Sigmoid colon (tissue), 7 donors: Measurements from ENCODE around the gene CRACR2B. TPM values are rescaled to one million over a fixed set of nuclear protein-coding genes. Genes with fewer than 3 reads are reported as not detected.

Experiments
- DNase-seq: peaks from one replicate; pipeline ENCODE4 v3.0.0-alpha.2; 2019
- H3K27ac ChIP-seq, 4 donors: fragments of 200-600 bp; sonication (generic); one replicate each; pipeline ENCODE4 v1.5.1; 2016 to 2019; ENCODE audit warnings: mild to moderate bottlenecking in 1 of 4
- H3K27me3 ChIP-seq, 3 donors: fragments of 200-600 bp; sonication (generic); one replicate each; pipeline ENCODE4 v1.5.1; 2019; ENCODE audit warnings: mild to moderate bottlenecking in 1 of 3
- H3K36me3 ChIP-seq, 4 donors: fragments of 200-600 bp; sonication (generic); one replicate each; pipeline ENCODE4 v1.5.1; 2016 to 2019
- H3K4me1 ChIP-seq, 4 donors: fragments of 200-600 bp; sonication (generic); one replicate each; pipeline ENCODE4 v1.5.1; 2017 to 2019
- H3K4me3 ChIP-seq, 4 donors: fragments of 200-600 bp; sonication (generic); one replicate each; pipeline ENCODE4 v1.5.1; 2017 to 2019; ENCODE audit warnings: mild to moderate bottlenecking in 2 of 4, moderate library complexity in 1 of 4
- H3K9me3 ChIP-seq, 4 donors: fragments of 200-600 bp in 3 of 4; sonication (generic) in 3 of 4; one replicate each; pipeline versions ENCODE4 v1.5.1 to v1.6.1; 2013 to 2019
- CTCF ChIP-seq, 4 experiments: fragments of 450-650 bp in 3 of 4; fragments of 200-600 bp in 1 of 4; IDR thresholded peaks; one replicate each; pipeline ENCODE4 v1.5.1; 2016 to 2019; ENCODE audit warnings: antibody characterized with exemption in 4 of 4, mild to moderate bottlenecking in 3 of 4, moderate library complexity in 2 of 4
- EP300 ChIP-seq, 4 donors: sonication (generic); formaldehyde crosslinking; IDR thresholded peaks; one replicate each; pipeline ENCODE4 v1.6.1; 2017; ENCODE audit warnings: antibody characterized with exemption in 4 of 4
- POLR2A ChIP-seq, 2 donors: fragments of 450-650 bp; IDR thresholded peaks; one replicate each; pipeline ENCODE4 v1.6.1; 2016; ENCODE audit warnings: antibody characterized with exemption in 2 of 2, mild to moderate bottlenecking in 2 of 2, moderate library complexity in 2 of 2
- POLR2AphosphoS5 ChIP-seq, 4 donors: sonication (generic); formaldehyde crosslinking; IDR thresholded peaks; one replicate each; pipeline ENCODE4 v1.6.1; 2017; ENCODE audit warnings: antibody characterized with exemption in 4 of 4
- WGBS, 2 donors: extraction: QIAGEN DNeasy Blood & Tissue Kit; methylation state at CpG; one replicate each; pipeline ENCODE4 v1.1.7; 2013; 5-methylcytosine and 5-hydroxymethylcytosine counted together
- intact Hi-C: fragments of 100-400 bp; cut with DNase I; formaldehyde crosslinking; loops from one replicate; pipeline ENCODE4 v1.15.1; 2023
- polyA plus RNA-seq, 3 donors: library from polyadenylated mRNA; stranded (reverse); fragments of 200-250 nt; gene quantifications; one replicate each; pipeline ENCODE4 v1.2.3, GENCODE V29; 2013
- total RNA-seq, 4 donors: library from RNA; depleted of rRNA; stranded (reverse); fragments of >200 nt; gene quantifications; one replicate each; pipeline ENCODE4 v1.1.0, GENCODE V29; 2016
- donor health status: healthy with polysubstance abuse.
- donor health status: Bipolar disorder and iron deficiency.
- donor health status: healthy.

CRACR2B gene
- total and polyA plus RNA-seq, 7 donors, result 1.5 to 149 (median 9.5) TPM

GRCh38 chr11:858053-858761 is 30.5 kb downstream of the CRACR2B start:
- H3K4me3 ChIP-seq, result no peak overlapping the region
- no peaks in the 10 kb centered on the region for H3K27me3 ChIP-seq
- intact Hi-C loops, result no loop called here
- H3K9me3 ChIP-seq, result no peaks in the 10 kb centered on the region
- H3K36me3 ChIP-seq, result peaks cover 0 to 13% (median 0%) of the 10 kb centered on the region in 4 donors
- 77 to 86% methylated on average over 27 of the region's 27 CpGs for WGBS, 2 donors
- no peak for DNase-seq
- peaks cover 0 to 28% (median 20%) of the 10 kb centered on the region in 4 donors for H3K4me1 ChIP-seq
- TF ChIP-seq POLR2A (IDR thresholded peaks at IDR 0.05) (no peak), EP300 (IDR thresholded peaks at IDR 0.05) (no peak), POLR2AphosphoS5 (IDR thresholded peaks at IDR 0.05) (no peak), CTCF (IDR thresholded peaks at IDR 0.05) (no peak)
- H3K27ac ChIP-seq, result no peak overlapping the region

- Histone ChIP-seq H3K27ac (no peak overlapping the region), H3K36me3 (peaks cover 0 to 18% (median 0%) of the 10 kb centered on the region in 4 donors), H3K9me3 (no peaks in the 10 kb centered on the region), H3K4me3 (no peak overlapping the region), H3K4me1 (peaks cover 0 to 28% (median 20%) of the 10 kb centered on the region in 4 donors), H3K27me3 (no peaks in the 10 kb centered on the region)
- intact Hi-C loops, result no loop called here
- no peak for DNase-seq
- TF ChIP-seq POLR2AphosphoS5 (IDR thresholded peaks at IDR 0.05) (no peak), POLR2A (IDR thresholded peaks at IDR 0.05) (no peak), EP300 (IDR thresholded peaks at IDR 0.05) (no peak), CTCF (IDR thresholded peaks at IDR 0.05) (no peak)
- 81 to 92% methylated on average over 37 of the region's 37 CpGs for WGBS, 2 donors
Measured at GRCh38 chr11:858762-859339, 31.1 kb downstream of the CRACR2B start.

GRCh38 chr11:859394-860131 is 31.8 kb downstream of the CRACR2B start:
- peaks cover 0 to 24% (median 3%) of the 10 kb centered on the region in 4 donors for H3K36me3 ChIP-seq
- intact Hi-C loops, result no loop called here
- TF ChIP-seq POLR2AphosphoS5 (IDR thresholded peaks at IDR 0.05), result peak in 3 of 4 donors; percentile 20 to 35 (median 26)
- no peak for TF ChIP-seq POLR2A (IDR thresholded peaks at IDR 0.05)
- H3K9me3 ChIP-seq, result no peaks in the 10 kb centered on the region
- peak; percentile 93 for DNase-seq
- no peaks in the 10 kb centered on the region for H3K27me3 ChIP-seq
- peaks cover 0 to 28% (median 20%) of the 10 kb centered on the region in 4 donors for H3K4me1 ChIP-seq
- WGBS, 2 donors, result 39 to 65% methylated on average over 31 of the region's 31 CpGs
- peak overlapping the region in 3 of 4 donors; percentile 20 to 28 (median 22) for H3K4me3 ChIP-seq
- H3K27ac ChIP-seq, result peak overlapping the region; percentile 65 to 79 (median 70)

GRCh38 chr11:860234-861104 is 32.8 kb downstream of the CRACR2B start:
- intact Hi-C loops, result no loop called here
- Histone ChIP-seq H3K36me3 (peaks cover 0 to 31% (median 6%) of the 10 kb centered on the region in 4 donors), H3K9me3 (no peaks in the 10 kb centered on the region), H3K4me1 (peaks cover 0 to 28% (median 20%) of the 10 kb centered on the region in 4 donors), H3K27me3 (no peaks in the 10 kb centered on the region), H3K4me3 (peak overlapping the region in 1 of 4 donors; percentile 28), H3K27ac (peak overlapping the region; percentile 65 to 79 (median 70))
- TF ChIP-seq CTCF (IDR thresholded peaks at IDR 0.05) (no peak), EP300 (IDR thresholded peaks at IDR 0.05) (no peak), POLR2AphosphoS5 (IDR thresholded peaks at IDR 0.05) (no peak), POLR2A (IDR thresholded peaks at IDR 0.05) (no peak)
- 60 to 80% methylated on average over 21 of the region's 21 CpGs for WGBS, 2 donors
- no peak for DNase-seq
